OCI-LY7 (cell line): ENCODE data around the gene EGFLAM. TPM values are rescaled to one million over a fixed set of nuclear protein-coding genes. Genes with fewer than 3 reads are reported as not detected.

Experiments used
- BruUV-seq: library from RNA; stranded (reverse); fragments of 400-500 nt; replicated peaks from 2 replicates; lab custom pipeline; 2021; lab: Mats Ljungman, UMichigan
- CTCF ChIA-PET: fragments of 300-600 bp; sonication (Branson Sonifier 250); formaldehyde crosslinking; loops from one replicate; lab custom pipeline; 2022; ENCODE audit warnings: antibody characterized with exemption; ENCODE audit not compliant: unreplicated experiment; lab: Charles Lee
- POLR2A ChIA-PET: fragments of 300-600 bp; sonication (Branson Sonifier 250); formaldehyde crosslinking; loops from one replicate; lab custom pipeline; 2022; ENCODE audit warnings: antibody characterized with exemption; lab: Charles Lee
- DNase-seq: peaks from one replicate; pipeline ENCODE4 v3.0.0-alpha.2; 2015; ENCODE audit warnings: low spot score
- H2AFZ ChIP-seq: fragments of 200-600 bp; sonication (generic), shearing (Covaris generic); 2 replicates; pipeline ENCODE4 v1.6.1; 2014; ENCODE audit warnings: mild to moderate bottlenecking, antibody characterized with exemption, low read length, moderate library complexity
- H3K27ac ChIP-seq: fragments of 200-600 bp; sonication (generic); 2 replicates; pipeline ENCODE4 v1.5.1; 2014; ENCODE audit warnings: mixed run types, low read depth, mild to moderate bottlenecking, moderate library complexity, low read length, inconsistent platforms; ENCODE audit not compliant: poor library complexity, severe bottlenecking
- H3K36me3 ChIP-seq: fragments of 200-600 bp; sonication (generic); 2 replicates; pipeline ENCODE4 v1.6.1; 2014; ENCODE audit warnings: mild to moderate bottlenecking, antibody characterized with exemption, low read length, moderate library complexity, mixed read lengths; ENCODE audit not compliant: insufficient read depth
- H3K4me1 ChIP-seq: fragments of 200-600 bp; sonication (generic); 2 replicates; pipeline ENCODE4 v1.5.1; 2014; ENCODE audit warnings: mild to moderate bottlenecking, low read length; ENCODE audit not compliant: insufficient read depth, poor library complexity, severe bottlenecking
- H3K4me2 ChIP-seq: fragments of 200-600 bp; sonication (generic); 2 replicates; pipeline ENCODE4 v1.6.1; 2014; ENCODE audit warnings: mild to moderate bottlenecking, low read length
- H3K4me3 ChIP-seq: fragments of 200-600 bp; sonication (generic); 2 replicates; pipeline ENCODE4 v1.5.1; 2014; ENCODE audit warnings: mild to moderate bottlenecking, low read depth, low read length; ENCODE audit not compliant: poor library complexity, severe bottlenecking
- H3K79me2 ChIP-seq: fragments of 200-600 bp; sonication (generic); 2 replicates; pipeline ENCODE4 v1.6.1; 2016; ENCODE audit warnings: low read depth, mild to moderate bottlenecking, low read length, moderate library complexity, mixed read lengths; ENCODE audit not compliant: insufficient read depth
- H3K9me2 ChIP-seq: fragments of 200-600 bp; sonication (generic); 2 replicates; pipeline ENCODE4 v1.6.1; 2016; ENCODE audit warnings: mild to moderate bottlenecking, low read length, mixed read lengths; ENCODE audit not compliant: insufficient read depth
- H3K9me3 ChIP-seq: fragments of 200-600 bp; sonication (generic); 2 replicates; pipeline ENCODE4 v1.6.1; 2014; ENCODE audit warnings: mild to moderate bottlenecking, mixed run types, low read length, mixed read lengths
- H4K20me1 ChIP-seq: fragments of 200-600 bp; sonication (generic); 2 replicates; pipeline ENCODE4 v1.6.1; 2014; ENCODE audit warnings: mild to moderate bottlenecking, antibody characterized with exemption, low read length, moderate library complexity, mixed read lengths; ENCODE audit not compliant: insufficient read depth
- CTCF ChIP-seq: fragments of 200-600 bp; sonication (generic); conservative IDR thresholded peaks from 2 replicates; pipeline ENCODE4 v1.5.1; 2014; ENCODE audit warnings: mild to moderate bottlenecking, antibody characterized with exemption, low read length, moderate library complexity, mixed read lengths
- EZH2phosphoT487 ChIP-seq: fragments of 200-600 bp; sonication (generic); IDR thresholded peaks from 2 replicates; pipeline ENCODE4 v1.6.1; 2018; ENCODE audit warnings: low read depth, borderline replicate concordance, mild to moderate bottlenecking, mixed run types, antibody characterized with exemption, low read length, moderate library complexity, mixed read lengths
- intact Hi-C: fragments of 100-400 bp; cut with micrococcal nuclease; formaldehyde crosslinking; loops from one replicate; pipeline ENCODE4 v1.10.0; 2022; ENCODE audit not compliant: unreplicated experiment
- total RNA-seq, 2 experiments: library from RNA; depleted of rRNA in 1 of 2; stranded (reverse); fragments of >200 nt in 1 of 2; shearing (Covaris generic) in 1 of 2; gene quantifications; 2 replicates each; pipeline ENCODE4 v1.2.3, GENCODE V29; 2014 to 2022

EGFLAM gene
- total RNA-seq, 2 experiments from 2014 or later = not detected

GRCh38 chr5:38465061-38465460 is 206.7 kb downstream of the EGFLAM start:
- no peak overlapping the region for H2AFZ ChIP-seq
- no peak for DNase-seq
- H3K36me3 ChIP-seq = no peaks in the 10 kb centered on the region
- TF ChIP-seq CTCF (no peak), EZH2phosphoT487 (no peak)
- CTCF ChIA-PET = interaction anchor here (1.5 kb wide), 1 partner anchor 23 kb away, joined by 3 read pairs; no protein-coding TSS in a partner anchor
- BruUV-seq = no TSS peak
- no peaks in the 10 kb centered on the region for H3K79me2 ChIP-seq
- H3K4me1 ChIP-seq = no peaks in the 10 kb centered on the region
- no peak overlapping the region for H3K27ac ChIP-seq
- no peak overlapping the region for H3K4me3 ChIP-seq
- intact Hi-C loops = no loop called here
- H3K4me2 ChIP-seq = no peak overlapping the region
- no peaks in the 10 kb centered on the region for H3K9me2 ChIP-seq
- no peaks in the 10 kb centered on the region for H3K9me3 ChIP-seq
- H4K20me1 ChIP-seq = no peaks in the 10 kb centered on the region
- POLR2A ChIA-PET = interaction anchor here (1.2 to 2.7 kb wide), 2 partner anchors 9 to 12 kb away, joined by 3 to 7 read pairs; no protein-coding TSS in a partner anchor

- ChIA-PET CTCF (interaction anchor here (1.5 kb wide), 1 partner anchor 24 kb away, joined by 3 read pairs; no protein-coding TSS in a partner anchor), POLR2A (no interaction called here)
- no peak overlapping the region for H3K4me3 ChIP-seq
- H3K27ac ChIP-seq = no peak overlapping the region
- H4K20me1 ChIP-seq = no peaks in the 10 kb centered on the region
- no peaks in the 10 kb centered on the region for H3K9me3 ChIP-seq
- no peak overlapping the region for H2AFZ ChIP-seq
- H3K4me1 ChIP-seq = no peaks in the 10 kb centered on the region
- H3K36me3 ChIP-seq = no peaks in the 10 kb centered on the region
- TF ChIP-seq EZH2phosphoT487 (no peak), CTCF (no peak)
- no peaks in the 10 kb centered on the region for H3K79me2 ChIP-seq
- DNase-seq = no peak
- BruUV-seq = no TSS peak
- H3K4me2 ChIP-seq = no peak overlapping the region
- intact Hi-C loops = no loop called here
- no peaks in the 10 kb centered on the region for H3K9me2 ChIP-seq
Measured at GRCh38 chr5:38465702-38466423, 207.5 kb downstream of the EGFLAM start.
